SKM-1 treated with dmso at 0.1 percent for 144 hours (cell line): ENCODE measurements around the gene MNX1.

Experiments used
- DNase-seq: peaks from one replicate; lab custom pipeline; 2025; ENCODE audit not compliant: unreplicated experiment; lab: John Stamatoyannopoulos, UW

MNX1 gene

DNA sequence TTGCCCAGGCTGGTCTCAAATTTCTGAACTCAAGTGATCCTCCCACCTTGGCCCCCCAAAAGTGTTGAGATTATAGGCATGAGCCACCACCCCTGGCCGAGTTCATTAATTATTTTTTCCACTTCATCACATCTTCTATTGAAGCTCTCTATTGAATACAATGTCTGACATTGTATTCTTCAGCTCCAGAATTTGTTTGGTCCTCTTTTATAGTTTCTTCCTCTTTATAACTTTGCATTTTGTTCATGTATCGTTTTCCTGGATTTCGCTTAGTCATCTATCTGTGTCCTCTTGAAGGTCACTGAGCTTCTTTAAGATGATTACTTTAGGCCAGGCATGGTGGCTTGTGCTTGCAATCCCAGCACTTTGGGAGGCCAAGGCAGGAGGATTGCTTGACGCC is 30.8 kb downstream of the MNX1 start:
- DNase-seq = no peak

DNA sequence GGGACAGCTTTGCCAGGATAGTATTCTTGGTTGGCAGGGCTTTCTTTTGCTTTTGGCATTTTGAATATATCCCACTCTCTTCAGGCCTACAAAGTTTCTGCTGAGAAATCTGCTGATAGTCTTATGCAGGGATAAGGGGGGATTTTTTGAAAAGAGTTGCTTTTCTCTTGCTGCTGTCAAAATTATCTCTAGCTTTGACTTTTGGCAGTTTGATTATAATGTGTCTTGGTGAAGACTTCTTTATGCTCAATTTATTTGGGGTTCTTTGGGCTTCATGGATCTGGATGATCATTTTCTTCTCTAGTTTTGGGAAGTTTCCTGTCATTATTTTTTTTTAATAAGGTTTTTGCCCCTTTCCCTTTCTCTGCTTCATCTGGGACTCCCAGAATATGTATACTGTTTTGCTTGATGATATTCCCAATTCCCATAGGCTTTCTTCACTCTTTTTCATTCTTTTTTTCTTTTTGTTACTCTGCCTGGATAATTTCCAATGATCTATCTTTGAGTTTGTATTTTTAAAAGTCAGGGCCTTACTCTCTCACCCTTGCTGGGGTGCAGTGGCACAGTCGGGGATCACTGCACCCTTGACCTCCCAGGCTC is 31.4 kb downstream of the MNX1 start:
- DNase-seq = no peak

DNA sequence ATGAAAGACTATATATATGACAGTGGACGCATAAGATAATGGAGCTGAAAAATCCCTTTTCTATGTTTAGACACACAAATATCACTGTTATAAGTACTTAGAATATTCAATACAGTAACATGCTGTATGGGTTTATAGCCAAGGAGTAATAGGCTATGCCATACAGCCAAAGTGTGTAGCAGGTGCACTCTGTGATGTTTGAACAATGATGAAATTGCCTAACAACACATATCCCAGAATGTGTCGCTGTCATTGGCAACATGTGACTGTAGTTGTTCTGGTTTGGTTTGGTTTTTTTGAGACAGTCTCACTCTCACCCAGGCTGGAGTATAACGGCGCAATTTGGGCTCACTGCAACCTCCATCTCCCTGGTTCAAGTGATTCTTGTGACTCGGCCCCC is 34.8 kb downstream of the MNX1 start:
- no peak for DNase-seq

DNA sequence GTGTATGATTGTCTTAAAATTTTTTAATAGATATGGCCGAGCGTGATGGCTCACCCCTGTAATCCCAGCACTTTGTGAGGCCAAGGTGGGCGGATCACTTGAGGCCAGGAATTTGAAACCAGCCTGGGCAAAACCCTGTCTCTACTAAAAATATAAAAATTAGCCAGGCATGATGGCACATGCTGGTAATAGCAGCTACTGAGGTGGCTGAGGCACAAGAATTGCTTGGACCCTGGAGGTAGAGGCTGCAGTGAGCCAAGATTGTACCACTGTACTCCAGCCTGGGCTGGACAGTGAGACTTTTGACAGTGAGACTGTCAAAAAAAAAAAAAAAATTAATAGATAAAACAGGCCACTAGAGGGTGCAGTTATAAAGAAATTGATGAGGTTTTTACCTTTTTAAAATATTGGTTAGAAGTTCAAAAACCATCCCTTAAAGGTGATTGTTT is 40.5 kb downstream of the MNX1 start:
- no peak for DNase-seq

DNA sequence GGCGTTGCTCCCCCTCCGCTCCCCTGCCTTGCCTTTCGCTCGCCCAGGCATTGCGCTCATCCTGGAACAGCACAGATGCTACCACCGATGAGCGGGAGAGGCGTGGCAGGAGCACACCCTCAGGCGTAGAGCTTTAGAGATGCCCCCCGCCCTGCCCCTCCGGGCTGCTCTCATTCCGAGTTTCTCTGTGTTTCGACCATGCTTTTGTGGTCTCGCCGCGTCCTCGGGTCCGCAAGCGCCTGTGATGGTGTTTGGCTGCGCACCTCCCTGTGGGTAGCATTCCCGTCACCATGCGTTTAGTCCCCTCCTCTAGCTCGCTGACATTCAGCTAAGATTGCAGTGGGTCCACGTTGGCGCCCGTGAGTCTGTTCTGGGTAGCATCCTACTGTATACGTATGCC is 42.3 kb downstream of the MNX1 start:
- no peak for DNase-seq

DNA sequence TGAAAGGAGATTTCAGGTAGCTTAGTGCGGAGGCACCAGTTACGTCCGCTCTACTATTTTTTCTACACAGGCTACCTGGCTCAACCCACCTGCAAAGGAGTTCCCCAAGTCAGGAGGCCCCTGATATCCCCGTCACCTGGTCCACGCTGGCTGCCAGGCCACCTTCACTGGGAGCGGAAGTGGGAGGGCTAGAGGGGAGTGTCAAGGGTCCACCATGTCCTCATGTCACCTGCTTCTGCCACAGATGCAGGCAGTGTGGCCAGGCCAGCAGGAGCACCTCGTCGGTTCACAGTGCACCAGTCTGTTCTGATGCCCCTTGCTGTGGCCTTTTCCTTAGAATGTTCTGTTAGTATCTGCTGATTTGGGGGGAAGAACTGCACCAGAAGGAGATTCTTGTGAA is 44.1 kb downstream of the MNX1 start:
- no peak for DNase-seq

DNA sequence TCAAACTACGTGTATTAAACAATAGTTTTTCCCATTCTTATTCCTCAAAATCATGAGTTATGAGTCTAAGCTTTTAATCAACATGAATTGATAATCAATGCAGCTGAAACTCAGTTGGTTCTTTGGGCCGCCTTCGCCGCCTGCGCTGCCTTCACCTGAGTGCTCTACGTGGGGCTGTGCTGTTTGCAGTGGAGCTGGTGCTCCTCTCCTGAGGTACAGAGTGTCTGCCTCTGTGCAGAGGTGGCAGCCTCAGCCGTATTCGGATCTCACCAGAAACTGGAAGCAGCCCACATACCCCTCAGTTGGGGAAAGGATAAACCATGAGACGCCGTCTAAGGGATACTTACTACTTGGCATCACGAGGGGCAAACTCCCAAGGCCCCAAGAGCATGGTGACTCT is 45.5 kb downstream of the MNX1 start:
- no peak for DNase-seq

DNA sequence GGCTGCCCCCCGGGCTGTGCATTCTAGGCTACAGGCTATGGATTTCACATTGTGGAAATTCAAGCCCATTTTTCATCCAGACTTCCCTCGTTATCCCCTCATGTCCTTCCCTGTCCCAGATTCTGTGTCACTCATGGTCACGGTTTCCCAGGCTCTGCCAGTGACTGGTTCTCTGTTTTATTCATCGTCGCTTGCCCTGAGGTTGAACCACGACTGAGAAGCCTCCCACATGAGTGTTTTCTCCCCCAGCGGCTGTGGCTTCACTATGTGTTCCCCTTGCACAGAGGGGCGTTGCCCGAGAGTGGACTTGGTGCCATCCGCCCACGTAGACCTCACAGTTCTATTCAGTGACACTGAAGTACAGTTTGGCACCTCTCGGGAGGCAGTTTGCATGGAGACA is 47.0 kb downstream of the MNX1 start:
- DNase-seq = no peak

DNA sequence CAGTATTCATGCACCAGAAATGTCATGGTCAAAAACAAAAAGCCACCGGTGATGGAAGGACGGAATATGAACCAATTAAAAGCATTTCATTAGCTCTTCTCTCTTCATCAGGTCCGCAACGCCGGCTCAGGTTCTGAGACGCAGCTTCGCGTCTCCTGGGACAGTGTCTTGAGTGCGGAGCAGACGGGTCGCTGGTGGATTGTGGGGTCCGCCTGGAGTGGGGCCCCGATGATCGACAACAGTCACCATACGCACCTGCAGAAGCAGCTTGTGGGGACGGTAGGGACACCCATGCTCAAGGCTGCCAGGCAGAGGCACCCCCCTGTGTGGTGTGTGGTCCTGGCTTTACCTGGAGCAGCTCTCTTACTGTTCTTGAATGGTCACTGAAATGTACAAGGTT is 47.6 kb downstream of the MNX1 start:
- DNase-seq = no peak

DNA sequence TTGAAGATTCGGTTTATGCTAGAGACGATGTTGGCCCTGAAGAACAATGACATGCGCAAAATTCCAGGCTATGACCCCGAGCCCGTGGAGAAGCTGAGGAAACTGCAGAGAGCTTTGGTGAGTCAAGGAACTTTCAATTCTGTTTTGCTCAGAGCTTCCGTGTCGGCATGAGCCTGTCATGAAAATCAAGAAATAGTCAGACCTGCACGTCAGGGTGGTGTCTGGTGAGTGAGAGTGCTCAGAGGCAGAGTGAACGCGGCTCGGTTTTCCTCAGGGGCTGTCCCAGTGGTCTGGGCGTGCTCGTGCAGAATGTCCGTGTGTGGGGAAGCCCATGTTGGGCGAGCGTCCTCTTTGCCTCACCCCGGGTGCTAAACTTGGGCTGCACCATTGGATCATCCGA is 48.3 kb downstream of the MNX1 start:
- no peak for DNase-seq

DNA sequence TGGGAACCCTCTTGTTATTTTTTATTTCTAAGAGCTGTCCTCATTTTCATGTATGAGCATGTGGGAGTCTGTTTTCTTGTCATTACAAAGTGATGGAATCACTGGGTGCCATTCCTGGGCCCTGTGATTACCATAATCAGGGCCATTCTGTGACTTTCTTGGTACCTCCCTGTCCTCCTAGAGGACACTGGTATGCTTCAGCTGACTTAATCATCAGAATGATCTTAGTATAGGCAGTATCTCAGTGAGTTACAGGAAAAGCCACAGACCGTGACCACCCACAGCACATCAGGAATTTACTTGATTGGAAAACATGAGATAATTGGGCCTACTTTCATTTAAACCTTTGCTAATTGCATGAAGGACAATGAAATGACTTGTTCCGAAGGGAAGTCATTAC is 53.7 kb downstream of the MNX1 start:
- DNase-seq = no peak

DNA sequence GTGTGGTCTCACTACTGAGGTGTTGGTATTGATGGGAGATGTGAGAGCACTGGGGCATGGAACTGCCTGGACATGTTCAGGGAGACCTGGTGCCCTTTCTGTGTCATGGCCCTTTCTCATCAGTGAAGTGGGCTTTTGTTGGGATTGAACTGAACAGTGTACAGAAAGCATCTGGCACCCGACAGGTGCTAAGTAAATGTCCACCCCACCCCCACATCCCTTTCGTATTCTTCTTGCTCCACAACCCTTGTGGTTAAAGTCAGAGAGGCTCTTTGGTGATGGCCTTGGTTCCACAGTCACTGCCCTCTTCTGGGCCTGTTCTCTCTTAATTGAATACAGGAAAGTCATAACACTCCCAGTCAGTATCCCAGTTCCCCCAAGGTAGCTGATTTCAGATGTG is 55.5 kb downstream of the MNX1 start:
- DNase-seq = no peak
